ENCODE measurements around the gene ELP5.

Gene ELP5

DNA sequence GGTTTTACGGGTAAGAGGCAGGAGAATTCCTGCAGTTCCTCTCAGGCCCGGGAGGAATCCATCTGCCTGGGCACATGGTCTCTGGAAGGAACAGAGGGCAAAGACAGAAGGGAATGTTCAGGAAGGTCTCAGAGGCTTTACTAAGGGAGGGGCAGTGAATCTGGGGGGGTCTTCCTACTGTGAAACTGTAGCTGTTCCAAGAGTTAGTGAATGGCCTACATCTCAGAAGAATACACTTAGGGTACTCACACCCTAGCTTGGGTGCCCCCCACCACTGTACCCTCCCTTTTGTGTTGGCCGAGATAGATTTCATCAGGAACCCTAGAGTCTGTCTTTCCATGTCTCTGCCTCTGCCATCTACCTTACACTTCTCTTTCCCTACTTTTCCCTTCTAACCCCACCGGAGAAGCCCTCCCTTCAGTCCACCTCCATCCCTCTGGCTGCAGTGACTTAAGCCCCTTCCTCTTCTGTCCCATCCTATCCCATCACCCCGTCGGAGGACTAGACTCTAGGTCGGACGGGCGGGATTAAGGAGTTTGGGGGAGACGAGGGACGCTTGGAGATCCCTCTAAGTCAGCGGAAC is 32.7 kb upstream of the ELP5 start:
- DNase-seq, result no peak

- DNase-seq, result peak; percentile 87
These were observed 32.0 kb upstream of the ELP5 start, which contains the start of the genes ACADVL and DLG4 for GRCh38 chr17:7219812-7220592. TSS of gene ACADVL (plus strand) at chr17:7219938. CDS start at chr17:7219985, 47 bp downstream. TSS of gene DLG4 (minus strand) at chr17:7219836.

DNA sequence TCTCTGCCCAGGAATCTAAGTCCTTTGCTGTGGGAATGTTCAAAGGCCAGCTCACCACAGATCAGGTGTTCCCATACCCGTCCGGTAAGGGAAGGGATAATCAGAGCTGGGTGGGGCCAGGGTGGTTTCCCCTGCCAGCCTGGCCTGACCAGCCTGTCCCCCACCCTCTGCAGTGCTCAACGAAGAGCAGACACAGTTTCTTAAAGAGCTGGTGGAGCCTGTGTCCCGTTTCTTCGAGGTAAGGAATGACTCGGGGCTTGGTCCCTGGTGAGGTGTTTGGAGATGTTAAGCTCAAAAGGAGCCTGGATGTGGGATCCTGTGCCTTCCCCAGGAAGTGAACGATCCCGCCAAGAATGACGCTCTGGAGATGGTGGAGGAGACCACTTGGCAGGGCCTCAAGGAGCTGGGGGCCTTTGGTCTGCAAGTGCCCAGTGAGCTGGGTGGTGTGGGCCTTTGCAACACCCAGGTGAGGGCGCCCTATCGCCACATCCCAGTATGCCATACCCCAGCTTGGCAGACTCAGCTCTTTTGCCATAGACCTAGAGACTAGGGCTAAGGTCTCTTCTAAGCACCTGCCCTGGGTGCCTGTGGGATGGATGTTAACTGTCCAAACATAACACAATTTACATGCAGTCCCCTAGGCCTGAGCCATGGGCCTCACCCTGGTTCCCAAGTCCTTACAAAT is 31.3 kb upstream of the ELP5 start:
- peak; percentile 57 for DNase-seq

DNA sequence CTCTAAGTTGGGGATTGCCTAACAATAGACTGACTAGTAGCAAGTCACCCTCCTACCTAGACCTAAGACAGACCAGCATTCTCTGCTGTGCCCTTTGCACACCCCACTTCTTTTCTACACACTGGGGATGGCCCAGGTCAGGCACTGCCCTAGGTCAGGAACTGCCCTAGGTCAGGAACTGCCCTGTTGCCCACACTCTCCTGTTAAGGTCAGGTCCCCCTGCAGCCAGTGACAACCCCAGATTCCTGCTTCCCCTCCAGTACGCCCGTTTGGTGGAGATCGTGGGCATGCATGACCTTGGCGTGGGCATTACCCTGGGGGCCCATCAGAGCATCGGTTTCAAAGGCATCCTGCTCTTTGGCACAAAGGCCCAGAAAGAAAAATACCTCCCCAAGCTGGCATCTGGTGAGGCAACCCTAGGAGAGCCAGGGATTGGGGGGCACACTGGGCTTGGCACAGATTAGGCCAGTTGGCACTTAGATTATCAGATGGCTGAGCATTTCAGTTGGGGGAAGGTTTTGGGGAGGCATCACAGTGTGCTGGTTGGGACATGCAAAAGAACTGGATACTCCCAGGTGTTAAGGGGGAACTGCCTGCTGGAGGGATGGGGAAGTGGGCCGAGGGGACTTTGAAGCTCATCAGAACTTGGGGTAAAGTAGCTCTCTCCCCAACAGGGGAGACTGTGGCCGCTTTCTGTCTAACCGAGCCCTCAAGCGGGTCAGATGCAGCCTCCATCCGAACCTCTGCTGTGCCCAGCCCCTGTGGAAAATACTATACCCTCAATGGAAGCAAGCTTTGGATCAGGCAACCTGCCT is 30.5 kb upstream of the ELP5 start:
- DNase-seq, result no peak

GRCh38 chr17:7222093-7222971 is 29.7 kb upstream of the ELP5 start:
- no peak for DNase-seq

- no peak for DNase-seq
These were observed 29.1 kb upstream of the ELP5 start for GRCh38 chr17:7222972-7223292.

- DNase-seq, result no peak
These were observed 28.6 kb upstream of the ELP5 start for GRCh38 chr17:7223375-7223774.

DNA sequence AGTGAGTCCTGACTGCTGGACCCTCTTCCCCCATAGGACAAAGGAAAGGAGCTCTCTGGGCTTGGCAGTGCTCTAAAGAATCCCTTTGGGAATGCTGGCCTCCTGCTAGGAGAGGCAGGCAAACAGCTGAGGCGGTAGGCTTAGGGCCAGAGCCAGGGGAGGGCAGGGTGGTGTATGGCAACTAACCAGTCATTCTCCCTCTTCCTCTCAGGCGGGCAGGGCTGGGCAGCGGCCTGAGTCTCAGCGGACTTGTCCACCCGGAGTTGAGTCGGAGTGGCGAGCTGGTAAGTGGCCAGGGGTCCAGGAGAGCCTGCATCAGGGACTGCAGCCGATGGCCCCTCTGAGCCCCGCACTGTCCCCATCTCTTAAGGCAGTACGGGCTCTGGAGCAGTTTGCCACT is 27.9 kb upstream of the ELP5 start:
- DNase-seq, result no peak

DNA sequence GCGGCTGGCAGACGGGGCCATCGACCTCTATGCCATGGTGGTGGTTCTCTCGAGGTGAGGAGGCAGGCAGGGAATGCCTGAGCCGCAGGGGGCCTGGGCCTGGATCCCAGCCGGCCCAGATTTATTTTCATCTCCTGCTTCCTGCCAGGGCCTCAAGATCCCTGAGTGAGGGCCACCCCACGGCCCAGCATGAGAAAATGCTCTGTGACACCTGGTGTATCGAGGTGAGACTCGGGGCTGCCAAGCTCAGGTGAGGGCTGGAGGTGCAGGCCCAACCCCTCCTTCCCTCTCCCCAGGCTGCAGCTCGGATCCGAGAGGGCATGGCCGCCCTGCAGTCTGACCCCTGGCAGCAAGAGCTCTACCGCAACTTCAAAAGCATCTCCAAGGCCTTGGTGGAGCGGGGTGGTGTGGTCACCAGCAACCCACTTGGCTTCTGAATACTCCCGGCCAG is 27.3 kb upstream of the ELP5 start:
- no peak for DNase-seq

GRCh38 chr17:7225711-7226331 is 26.2 kb upstream of the ELP5 start:
- no peak for DNase-seq

DNA sequence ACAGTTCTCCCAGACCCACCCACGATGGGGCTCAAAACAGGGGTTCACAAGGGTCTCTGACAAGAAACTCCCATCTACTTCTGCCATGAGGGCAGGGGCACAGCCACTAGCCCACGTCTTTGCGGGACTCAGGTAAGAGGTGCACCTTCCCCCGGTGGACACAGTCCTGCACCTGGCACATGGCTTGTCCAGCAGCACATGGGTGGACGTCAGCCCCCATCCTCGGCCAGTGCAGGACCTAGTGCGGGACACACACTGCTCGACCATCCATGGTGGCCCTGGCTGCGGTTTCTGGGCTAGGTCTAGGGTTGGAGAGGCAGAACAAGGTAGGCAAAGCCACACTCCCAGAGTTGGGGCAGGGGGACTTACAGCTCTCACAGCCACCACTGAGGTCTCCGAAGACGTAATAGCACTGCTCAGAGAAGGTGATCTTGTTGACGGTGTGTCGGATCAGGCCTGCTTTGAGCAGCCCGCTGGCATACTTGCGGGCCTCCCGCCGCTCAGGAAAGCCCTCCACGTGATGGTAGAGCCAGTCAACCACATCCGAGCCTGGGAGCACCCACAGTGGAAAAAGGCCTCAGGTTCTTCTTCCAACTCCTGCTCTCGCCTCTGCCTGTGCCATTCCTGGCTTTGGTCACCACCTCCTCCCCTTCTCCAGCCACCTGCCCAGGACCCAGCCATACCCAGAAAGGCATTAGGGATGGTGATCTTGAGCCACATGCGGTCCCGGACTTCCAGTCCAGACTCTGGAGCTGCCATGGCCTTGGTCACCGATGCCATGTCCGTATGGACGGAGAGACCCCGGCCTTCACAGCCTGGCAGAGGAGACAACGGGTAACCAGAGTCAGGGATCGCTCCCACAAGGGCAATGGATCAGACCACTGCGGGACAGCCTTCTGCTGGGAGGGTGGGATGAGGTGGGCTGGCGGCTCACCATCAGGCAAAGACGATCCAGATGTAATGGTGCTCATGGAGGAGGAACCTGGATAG is 25.0 kb upstream of the ELP5 start:
- no peak for DNase-seq

- no peak for DNase-seq
These were observed 23.1 kb upstream of the ELP5 start for GRCh38 chr17:7228920-7229319.

DNA sequence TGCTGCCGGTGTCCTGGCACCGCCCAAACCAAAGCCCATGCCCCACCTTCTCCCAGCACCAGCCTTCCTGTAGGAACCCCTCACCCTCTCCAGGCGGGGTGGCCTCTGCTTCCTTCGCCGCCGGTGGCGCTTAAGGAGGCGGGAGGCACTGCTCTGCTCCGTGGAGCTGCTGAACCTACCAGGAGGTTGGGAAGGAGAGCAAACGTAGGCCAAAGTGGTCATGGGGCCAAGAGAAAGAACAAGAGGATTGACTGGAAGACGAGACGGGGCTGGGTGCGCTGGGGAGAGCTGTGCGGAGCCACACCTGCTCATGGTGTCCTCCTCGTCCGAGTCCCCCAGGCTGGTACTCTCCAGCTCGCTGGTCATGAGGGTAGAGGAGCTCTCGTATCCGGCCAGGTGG is 22.5 kb upstream of the ELP5 start:
- DNase-seq, result no peak

GRCh38 chr17:7232114-7232513 is 19.9 kb upstream of the ELP5 start:
- no peak for DNase-seq

GRCh38 chr17:7233701-7234082 is 18.3 kb upstream of the ELP5 start:
- no peak for DNase-seq

DNA sequence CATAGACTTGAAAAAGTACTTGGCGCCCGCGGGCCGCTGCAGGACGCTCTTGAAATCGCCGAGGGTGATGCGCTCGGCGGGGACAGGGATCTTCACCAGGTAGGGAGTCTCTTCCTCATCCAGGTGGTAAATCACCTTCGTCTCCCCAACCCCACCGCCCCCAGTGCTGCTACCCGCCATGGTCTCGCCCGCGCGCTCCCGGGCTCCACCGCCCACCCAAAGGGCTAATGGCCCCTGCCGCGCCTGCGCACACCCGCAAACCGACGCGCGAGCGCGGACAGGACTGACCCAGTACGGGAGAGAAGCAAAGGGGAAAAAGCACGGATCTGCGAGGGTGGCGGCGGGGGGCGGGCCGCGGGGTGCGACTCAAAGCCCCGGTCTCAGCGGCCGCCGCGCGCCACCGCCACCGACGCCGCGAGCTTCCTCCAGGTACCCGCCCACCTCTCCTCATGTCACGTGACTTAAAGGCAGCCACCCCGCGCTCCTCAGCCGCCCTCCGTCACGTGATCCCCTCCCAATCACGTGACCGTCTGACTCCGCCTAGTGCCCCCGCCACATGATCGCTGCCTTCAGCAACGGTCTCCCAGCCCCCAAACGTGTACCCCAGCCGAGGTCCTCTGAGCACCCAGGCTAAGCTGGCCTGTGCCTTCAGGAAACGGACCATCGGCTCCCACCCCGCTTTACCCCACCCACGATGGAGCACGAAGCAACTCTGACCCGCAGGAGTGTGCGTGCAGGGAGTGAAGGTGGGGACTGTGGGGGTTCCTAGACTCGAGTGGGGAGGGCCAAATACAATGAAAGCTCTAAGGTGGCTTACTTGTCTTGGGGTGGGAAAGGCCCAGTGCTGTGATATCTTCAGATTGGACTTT is 17.7 kb upstream of the ELP5 start, which contains the start of gene DVL2:
Gene DVL2 (minus strand): TSS at position 435 of the 869 bp plus-strand sequence. CDS start 255 bp downstream, at position 180.
- DNase-seq, result peak; percentile 95

- DNase-seq, result peak; percentile 25
These were observed 16.0 kb upstream of the ELP5 start for GRCh38 chr17:7235693-7236665.

- DNase-seq, result no peak
These were observed 15.2 kb upstream of the ELP5 start for GRCh38 chr17:7236808-7237207.

All from fibroblast of upper back skin (primary cell).